ENCODE data around the gene ZNF91. TPM values are rescaled to one million over a fixed set of nuclear protein-coding genes. Genes with fewer than 3 reads are reported as not detected.

Gene ZNF91
- total RNA-seq, 1 experiment from 2014 or later: 19.0 TPM

GRCh38 chr19:23385404-23385803 lies 9.9 kb downstream of the ZNF91 start:
- Mint-ChIP-seq H3K27me3 (ENCODE audit: unreplicated experiment) (no peaks in the 10 kb centered on the region), H3K4me1 (ENCODE audit: low read depth, unreplicated experiment) (no peaks in the 10 kb centered on the region), H3K4me3 (ENCODE audit: low read depth, unreplicated experiment) (no peak overlapping the region), H3K36me3 (ENCODE audit: insufficient read depth, unreplicated experiment) (peaks cover 42% of the 10 kb centered on the region), H3K9me3 (ENCODE audit: low read depth, unreplicated experiment) (peaks cover 7% of the 10 kb centered on the region), H3K27ac (ENCODE audit: unreplicated experiment) (no peak overlapping the region)
- no peak for TF ChIP-seq CTCF (IDR thresholded peaks at IDR 0.05; ENCODE audit: unreplicated experiment)
- no TSS peak for BruUV-seq (replicated peaks)
- intact Hi-C loops (cut with micrococcal nuclease; ENCODE audit: unreplicated experiment): no loop called here
- CTCF ChIA-PET: interaction anchor here (0.5 kb wide), 1 partner anchor 538 kb away, joined by 3 read pairs; no protein-coding TSS in a partner anchor
- DNase-seq: no peak

GRCh38 chr19:23384858-23385257 lies 10.4 kb downstream of the ZNF91 start:
- Mint-ChIP-seq H3K36me3 (ENCODE audit: insufficient read depth, unreplicated experiment) (peaks cover 45% of the 10 kb centered on the region), H3K27me3 (ENCODE audit: unreplicated experiment) (no peaks in the 10 kb centered on the region), H3K27ac (ENCODE audit: unreplicated experiment) (no peak overlapping the region), H3K9me3 (ENCODE audit: low read depth, unreplicated experiment) (peaks cover 7% of the 10 kb centered on the region), H3K4me3 (ENCODE audit: low read depth, unreplicated experiment) (no peak overlapping the region), H3K4me1 (ENCODE audit: low read depth, unreplicated experiment) (no peaks in the 10 kb centered on the region)
- no TSS peak for BruUV-seq (replicated peaks)
- DNase-seq: no peak
- TF ChIP-seq CTCF (IDR thresholded peaks at IDR 0.05; ENCODE audit: unreplicated experiment): no peak
- intact Hi-C loops (cut with micrococcal nuclease; ENCODE audit: unreplicated experiment): no loop called here
- CTCF ChIA-PET: no interaction called here

- CTCF ChIA-PET: no interaction called here
- no peak overlapping the region for H3K27ac Mint-ChIP-seq (ENCODE audit: unreplicated experiment)
- no peak for TF ChIP-seq CTCF (IDR thresholded peaks at IDR 0.05; ENCODE audit: unreplicated experiment)
- BruUV-seq (replicated peaks): no TSS peak
- intact Hi-C loops (cut with micrococcal nuclease; ENCODE audit: unreplicated experiment): no loop called here
- peaks cover 7% of the 10 kb centered on the region for H3K9me3 Mint-ChIP-seq (ENCODE audit: low read depth, unreplicated experiment)
- peaks cover 42% of the 10 kb centered on the region for H3K36me3 Mint-ChIP-seq (ENCODE audit: insufficient read depth, unreplicated experiment)
- DNase-seq: no peak
- no peak overlapping the region for H3K4me3 Mint-ChIP-seq (ENCODE audit: low read depth, unreplicated experiment)
- no peaks in the 10 kb centered on the region for H3K4me1 Mint-ChIP-seq (ENCODE audit: low read depth, unreplicated experiment)
- H3K27me3 Mint-ChIP-seq (ENCODE audit: unreplicated experiment): no peaks in the 10 kb centered on the region
Measured at GRCh38 chr19:23384166-23384565, 11.1 kb downstream of the ZNF91 start.

GRCh38 chr19:23382955-23383354 lies 12.3 kb downstream of the ZNF91 start:
- BruUV-seq (replicated peaks): no TSS peak
- no peak overlapping the region for H3K4me3 Mint-ChIP-seq (ENCODE audit: low read depth, unreplicated experiment)
- intact Hi-C loops (cut with micrococcal nuclease; ENCODE audit: unreplicated experiment): no loop called here
- H3K36me3 Mint-ChIP-seq (ENCODE audit: insufficient read depth, unreplicated experiment): peaks cover 33% of the 10 kb centered on the region
- H3K9me3 Mint-ChIP-seq (ENCODE audit: low read depth, unreplicated experiment): peaks cover 7% of the 10 kb centered on the region
- no peak overlapping the region for H3K27ac Mint-ChIP-seq (ENCODE audit: unreplicated experiment)
- no peaks in the 10 kb centered on the region for H3K4me1 Mint-ChIP-seq (ENCODE audit: low read depth, unreplicated experiment)
- H3K27me3 Mint-ChIP-seq (ENCODE audit: unreplicated experiment): no peaks in the 10 kb centered on the region
- no peak for TF ChIP-seq CTCF (IDR thresholded peaks at IDR 0.05; ENCODE audit: unreplicated experiment)
- DNase-seq: no peak
- CTCF ChIA-PET: interaction anchor here (1.2 kb wide), 1 partner anchor 13 kb away, joined by 3 read pairs; no protein-coding TSS in a partner anchor
